ENCODE data around the gene TFCP2L1.

The TFCP2L1 gene

DNA sequence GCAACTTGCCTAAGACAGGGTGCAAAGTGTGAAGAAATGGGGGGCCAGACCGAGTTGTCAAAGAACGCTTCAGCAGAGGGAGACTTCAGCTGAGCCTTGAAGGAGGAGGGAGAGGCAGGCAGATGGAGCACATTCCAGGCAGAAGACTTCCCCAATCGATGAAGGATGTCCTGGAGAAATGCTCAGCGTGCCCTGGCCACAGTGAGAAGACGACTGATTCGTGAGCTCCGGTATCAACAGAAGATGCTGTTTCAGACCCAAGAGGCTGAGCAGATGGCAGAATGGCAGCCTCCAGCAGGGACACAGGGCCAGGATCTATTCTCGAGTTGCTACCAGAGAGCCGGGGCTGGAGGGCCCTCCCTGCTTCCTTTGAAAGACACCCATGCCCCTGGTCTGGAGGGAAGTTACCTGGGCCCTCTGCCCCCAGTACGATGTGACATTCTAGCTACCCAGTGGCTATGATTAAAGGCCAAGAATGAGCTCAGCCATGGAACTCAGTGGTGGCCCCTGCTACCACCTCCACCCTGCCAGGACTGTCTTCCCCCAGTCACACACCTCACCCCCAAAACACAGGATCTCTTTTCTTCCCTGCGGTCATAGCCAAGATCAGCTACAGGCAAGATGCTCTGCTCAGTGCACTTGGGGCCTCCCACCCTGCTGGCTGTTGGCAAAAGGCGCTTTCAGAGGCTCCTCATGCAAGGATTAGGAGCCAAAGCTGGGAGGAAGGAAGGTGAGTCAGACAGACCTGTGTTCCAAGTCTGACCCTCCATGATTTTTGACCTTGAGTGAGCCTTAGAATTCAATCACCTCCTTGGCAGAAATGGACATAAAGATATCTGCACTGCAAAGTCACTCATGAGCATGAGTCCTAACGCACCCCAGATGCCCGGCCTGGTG lies 84.3 kb downstream of the TFCP2L1 start:
- DNase-seq = peak in 1 of 2 donors; percentile 54
- no peaks in the 10 kb centered on the region for H3K9me3 ChIP-seq
- no peaks in the 10 kb centered on the region for H3K36me3 ChIP-seq
- intact Hi-C loops (cut with DNase I; ENCODE audit: low total_unique reads) = no loop called here
- no peak overlapping the region for H3K4me3 ChIP-seq
- no peaks in the 10 kb centered on the region for H3K27me3 ChIP-seq
- TF ChIP-seq, protein P1, sequence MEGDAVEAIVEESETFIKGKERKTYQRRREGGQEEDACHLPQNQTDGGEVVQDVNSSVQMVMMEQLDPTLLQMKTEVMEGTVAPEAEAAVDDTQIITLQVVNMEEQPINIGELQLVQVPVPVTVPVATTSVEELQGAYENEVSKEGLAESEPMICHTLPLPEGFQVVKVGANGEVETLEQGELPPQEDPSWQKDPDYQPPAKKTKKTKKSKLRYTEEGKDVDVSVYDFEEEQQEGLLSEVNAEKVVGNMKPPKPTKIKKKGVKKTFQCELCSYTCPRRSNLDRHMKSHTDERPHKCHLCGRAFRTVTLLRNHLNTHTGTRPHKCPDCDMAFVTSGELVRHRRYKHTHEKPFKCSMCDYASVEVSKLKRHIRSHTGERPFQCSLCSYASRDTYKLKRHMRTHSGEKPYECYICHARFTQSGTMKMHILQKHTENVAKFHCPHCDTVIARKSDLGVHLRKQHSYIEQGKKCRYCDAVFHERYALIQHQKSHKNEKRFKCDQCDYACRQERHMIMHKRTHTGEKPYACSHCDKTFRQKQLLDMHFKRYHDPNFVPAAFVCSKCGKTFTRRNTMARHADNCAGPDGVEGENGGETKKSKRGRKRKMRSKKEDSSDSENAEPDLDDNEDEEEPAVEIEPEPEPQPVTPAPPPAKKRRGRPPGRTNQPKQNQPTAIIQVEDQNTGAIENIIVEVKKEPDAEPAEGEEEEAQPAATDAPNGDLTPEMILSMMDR (IDR thresholded peaks at IDR 0.05) = no peak
- H3K27ac ChIP-seq = no peak overlapping the region
- H3K4me1 ChIP-seq = peaks cover 0 to 28% (median 18%) of the 10 kb centered on the region in 4 donors

DNA sequence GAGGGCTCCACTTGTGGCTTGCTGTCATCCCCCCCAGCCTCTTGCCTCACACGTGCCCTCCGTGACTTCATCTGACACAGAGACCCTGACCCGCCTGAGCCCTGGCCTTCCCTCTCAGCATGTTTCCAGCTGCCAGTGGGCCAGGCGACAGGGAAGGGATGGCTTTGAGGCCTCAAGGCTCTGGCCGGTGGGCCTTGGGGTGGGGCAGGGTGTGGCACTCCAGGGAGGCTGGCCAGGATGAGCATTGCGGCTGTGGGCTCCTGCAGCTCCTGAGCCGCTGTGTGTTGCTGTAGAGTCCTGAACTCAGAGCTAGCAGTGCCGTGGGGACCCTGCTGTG lies 85.0 kb downstream of the TFCP2L1 start:
- no peak overlapping the region for H3K27ac ChIP-seq
- DNase-seq = peak in 1 of 2 donors; percentile 60
- intact Hi-C loops (cut with DNase I; ENCODE audit: low total_unique reads) = no loop called here
- no peaks in the 10 kb centered on the region for H3K27me3 ChIP-seq
- H3K4me3 ChIP-seq = no peak overlapping the region
- no peaks in the 10 kb centered on the region for H3K9me3 ChIP-seq
- no peaks in the 10 kb centered on the region for H3K36me3 ChIP-seq
- peaks cover 0 to 28% (median 20%) of the 10 kb centered on the region in 4 donors for H3K4me1 ChIP-seq
- TF ChIP-seq, protein P1 (IDR thresholded peaks at IDR 0.05) = no peak

DNA sequence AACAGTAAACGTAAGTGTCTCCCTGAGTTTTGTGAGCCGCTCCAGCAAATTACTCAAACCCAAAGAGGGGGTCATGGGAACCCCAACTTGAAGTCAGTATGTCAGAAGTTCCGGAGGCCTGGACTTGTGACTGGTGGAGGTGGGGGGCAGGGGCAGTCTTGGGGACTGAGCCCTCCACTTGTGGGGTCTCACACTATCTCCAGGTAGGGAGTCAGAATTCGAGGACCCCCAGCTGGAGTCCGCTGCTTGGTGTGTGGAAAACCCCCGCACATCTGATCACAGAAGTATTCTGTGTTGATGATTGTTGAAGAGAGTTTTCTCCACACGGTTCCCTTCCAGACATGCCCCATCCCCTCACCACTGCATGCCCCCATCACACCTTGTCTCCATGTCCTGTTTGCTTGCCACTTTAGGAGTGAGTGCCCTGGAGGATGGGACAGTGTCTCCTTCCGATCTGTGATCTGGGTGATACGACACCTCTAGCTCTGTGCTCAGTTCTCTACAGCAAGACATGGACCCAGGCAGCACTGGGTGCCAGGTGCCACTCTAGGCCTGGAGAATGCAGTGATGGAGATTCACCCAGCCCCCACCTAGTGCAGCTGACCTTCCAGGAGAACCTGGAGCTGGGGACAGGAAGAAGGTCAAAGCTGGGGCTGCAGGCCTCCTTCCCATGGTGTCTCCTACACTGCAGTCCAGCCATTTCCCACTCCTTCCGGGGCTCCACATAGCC lies 85.6 kb downstream of the TFCP2L1 start:
- TF ChIP-seq, protein P1 (IDR thresholded peaks at IDR 0.05) = no peak
- peak in 1 of 2 donors; percentile 25 for DNase-seq
- peaks cover 0 to 28% (median 20%) of the 10 kb centered on the region in 4 donors for H3K4me1 ChIP-seq
- H3K36me3 ChIP-seq = no peaks in the 10 kb centered on the region
- no peak overlapping the region for H3K4me3 ChIP-seq
- H3K9me3 ChIP-seq = no peaks in the 10 kb centered on the region
- H3K27me3 ChIP-seq = no peaks in the 10 kb centered on the region
- intact Hi-C loops (cut with DNase I; ENCODE audit: low total_unique reads) = no loop called here
- H3K27ac ChIP-seq = peak overlapping the region in 1 of 2 donors; percentile 84

DNA sequence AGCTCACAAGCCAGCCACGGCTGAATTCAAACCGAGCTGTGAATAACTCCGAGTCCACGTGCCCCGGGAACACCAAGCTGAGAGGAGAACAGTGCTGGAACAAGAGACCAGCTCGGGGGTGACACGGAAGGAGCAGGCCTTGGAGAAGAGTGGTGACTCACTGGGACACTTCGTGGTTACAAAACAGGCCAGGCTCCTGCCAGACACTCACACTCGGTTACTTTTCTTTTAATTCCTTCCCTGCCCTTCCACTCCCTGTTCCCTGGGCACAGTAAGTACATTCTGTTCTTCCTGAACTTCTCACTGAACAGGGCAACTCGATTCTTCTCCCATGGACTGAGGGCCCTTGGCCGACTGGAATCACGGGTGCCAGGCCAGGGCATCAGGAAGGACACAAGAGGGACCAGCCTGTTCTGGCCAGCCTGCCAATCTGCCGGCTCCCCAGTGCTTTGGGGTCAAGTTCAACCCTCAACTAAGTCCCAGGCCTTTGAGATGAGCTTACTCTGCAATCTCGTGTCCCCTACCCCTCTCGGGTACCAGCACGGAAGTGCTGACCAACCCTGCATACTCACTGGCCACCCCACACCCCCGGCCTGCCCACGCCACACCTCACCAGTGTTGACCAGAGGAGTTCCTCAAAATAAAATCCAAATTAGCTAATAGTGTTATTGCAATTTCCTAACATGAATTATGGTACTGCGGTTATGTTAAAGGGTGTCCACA lies 87.5 kb downstream of the TFCP2L1 start:
- Histone ChIP-seq H3K36me3 (no peaks in the 10 kb centered on the region), H3K27me3 (no peaks in the 10 kb centered on the region), H3K27ac (peak overlapping the region; percentile 84), H3K9me3 (no peaks in the 10 kb centered on the region), H3K4me1 (peaks cover 0 to 28% (median 20%) of the 10 kb centered on the region in 4 donors), H3K4me3 (no peak overlapping the region)
- TF ChIP-seq, protein P1 (IDR thresholded peaks at IDR 0.05) = no peak
- intact Hi-C loops (cut with DNase I; ENCODE audit: low total_unique reads) = no loop called here
- peak; percentile 95 to 97 for DNase-seq

DNA sequence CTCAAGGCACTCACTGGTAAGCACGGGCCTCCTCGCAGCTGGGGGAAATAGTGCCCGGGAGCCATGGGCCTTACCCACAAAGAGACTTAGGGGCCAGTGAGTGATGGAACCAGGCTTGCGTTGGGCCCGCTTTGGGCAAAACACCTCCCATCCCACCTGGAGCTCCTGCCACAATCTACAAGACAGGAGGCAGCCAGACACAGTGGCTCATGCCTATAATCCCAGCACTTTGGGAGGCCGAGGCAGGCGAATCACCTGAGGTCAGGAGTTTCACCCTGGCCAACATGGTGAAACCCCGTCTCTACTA lies 88.2 kb downstream of the TFCP2L1 start:
- Histone ChIP-seq H3K36me3 (no peaks in the 10 kb centered on the region), H3K27me3 (no peaks in the 10 kb centered on the region), H3K4me1 (peaks cover 0 to 28% (median 20%) of the 10 kb centered on the region in 4 donors), H3K9me3 (no peaks in the 10 kb centered on the region), H3K27ac (peak overlapping the region; percentile 84), H3K4me3 (no peak overlapping the region)
- no peak for DNase-seq
- TF ChIP-seq, protein P1 (IDR thresholded peaks at IDR 0.05) = no peak
- intact Hi-C loops (cut with DNase I; ENCODE audit: low total_unique reads) = no loop called here

Measured in tibial artery (tissue), 4 donors.